ENCODE measurements around the gene IFNGR1. TPM values are rescaled to one million over a fixed set of nuclear protein-coding genes. Genes with fewer than 3 reads are reported as not detected.
"Not testable (repeated sequence)": the region's sequence is repeated elsewhere in the genome, so short reads cannot be mapped to it uniquely, and the experiment has no call there.

IFNGR1 gene
- total RNA-seq, 1 donor from 2014 or later = 70.4 TPM

- DNase-seq (ENCODE audit: low read depth in 2 of 2) = peak in 1 of 2 donors; percentile 43
These were observed 17.6 kb upstream of the IFNGR1 start for GRCh38 chr6:137236581-137237355.

- no peak for DNase-seq (ENCODE audit: low read depth in 2 of 2)
These were observed 16.5 kb upstream of the IFNGR1 start for GRCh38 chr6:137235686-137236085.

DNA sequence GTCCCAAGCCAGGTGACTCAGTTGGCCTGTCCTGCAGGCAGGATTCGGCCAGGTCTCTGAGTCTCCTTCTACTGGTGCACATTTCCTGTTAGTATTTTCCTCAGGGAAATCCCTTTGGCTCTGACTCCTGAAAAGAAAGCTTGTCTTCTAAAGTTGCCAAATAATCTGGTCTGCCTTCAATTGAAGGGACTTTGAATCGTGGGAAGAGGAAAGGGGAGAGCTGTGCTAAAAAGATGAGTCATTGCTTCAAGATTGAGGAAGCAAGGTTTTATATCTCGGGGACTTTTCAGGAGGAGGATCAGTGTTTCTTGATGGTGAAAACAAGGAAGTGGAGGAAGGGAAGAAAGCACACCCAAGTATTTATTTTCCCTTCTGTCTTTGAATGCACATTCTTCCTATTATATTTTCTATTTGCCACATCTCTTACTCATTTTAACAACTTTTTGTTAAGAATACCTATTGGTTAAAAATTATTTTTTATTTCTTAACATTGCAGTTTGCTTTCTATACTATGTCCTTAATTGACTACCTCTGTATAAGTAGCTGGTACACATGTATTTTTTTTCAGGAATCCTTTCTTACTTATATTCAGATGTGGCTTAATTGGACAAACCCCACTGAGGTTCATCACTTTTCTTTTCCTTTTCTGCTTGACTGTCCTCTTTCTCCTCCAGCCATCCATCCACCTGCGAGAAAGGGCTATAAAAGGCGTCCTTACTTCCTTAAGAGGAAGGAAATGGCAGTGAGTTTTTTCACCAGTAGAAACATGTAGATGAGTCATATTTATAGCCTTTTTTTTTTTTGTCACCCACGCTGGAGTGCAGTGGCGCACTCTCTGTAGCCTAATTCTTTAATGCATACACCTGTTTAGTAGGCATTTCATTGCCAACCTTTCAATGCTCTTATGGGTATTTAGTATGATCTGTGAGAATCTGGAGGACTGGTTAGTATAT is 15.0 kb upstream of the IFNGR1 start:
- peak in 1 of 2 donors; percentile 95 for DNase-seq (ENCODE audit: low read depth in 2 of 2)

GRCh38 chr6:137231895-137232294 is 12.7 kb upstream of the IFNGR1 start:
- no peak for DNase-seq (ENCODE audit: low read depth in 2 of 2)

GRCh38 chr6:137230956-137231555 is 11.9 kb upstream of the IFNGR1 start:
- no peak for DNase-seq (ENCODE audit: low read depth in 2 of 2)

DNA sequence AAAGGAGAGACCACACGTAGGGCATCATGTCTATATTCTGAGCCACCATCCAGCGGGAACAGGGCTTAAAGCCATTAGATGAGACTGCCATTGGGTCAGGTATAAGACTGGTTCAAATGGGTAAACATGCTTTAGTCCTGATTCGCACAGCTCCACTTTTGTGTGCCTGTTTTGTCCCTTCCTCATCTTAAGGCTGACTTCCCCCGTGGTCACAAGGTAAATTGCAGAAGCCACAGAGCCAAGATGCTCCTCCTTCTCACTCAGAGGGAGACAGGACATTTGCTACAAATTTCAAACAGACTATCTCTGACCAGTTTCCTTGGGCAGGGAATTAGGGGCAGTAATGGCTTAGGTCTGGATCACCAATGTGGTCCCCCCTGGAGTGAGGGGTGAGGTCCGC is 11.4 kb upstream of the IFNGR1 start:
- no peak for DNase-seq (ENCODE audit: low read depth in 2 of 2)

- DNase-seq (ENCODE audit: low read depth in 2 of 2) = no peak
These were observed 10.0 kb upstream of the IFNGR1 start for GRCh38 chr6:137229075-137229759.

DNA sequence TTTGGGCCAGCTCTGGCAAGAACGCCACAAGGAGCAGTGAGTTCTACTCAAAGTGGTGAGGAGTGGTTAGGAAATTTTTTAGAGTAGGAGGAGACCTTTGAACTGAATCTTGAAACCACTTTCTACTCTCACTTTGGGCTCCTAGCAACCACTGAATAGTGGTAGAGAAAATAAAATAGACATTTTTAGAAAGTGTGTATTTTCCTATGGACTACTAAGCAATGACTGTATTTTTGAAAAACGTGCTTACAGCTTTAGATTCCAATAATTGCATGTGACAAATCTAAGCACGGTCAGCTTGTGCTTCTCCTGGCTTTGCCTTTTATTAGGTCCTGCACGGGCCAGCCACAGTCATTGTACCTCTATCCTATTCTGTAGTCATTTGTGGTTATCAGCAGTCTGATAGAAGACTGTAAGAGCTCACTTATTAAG is 8.7 kb upstream of the IFNGR1 start:
- no peak for DNase-seq (ENCODE audit: low read depth in 2 of 2)

DNA sequence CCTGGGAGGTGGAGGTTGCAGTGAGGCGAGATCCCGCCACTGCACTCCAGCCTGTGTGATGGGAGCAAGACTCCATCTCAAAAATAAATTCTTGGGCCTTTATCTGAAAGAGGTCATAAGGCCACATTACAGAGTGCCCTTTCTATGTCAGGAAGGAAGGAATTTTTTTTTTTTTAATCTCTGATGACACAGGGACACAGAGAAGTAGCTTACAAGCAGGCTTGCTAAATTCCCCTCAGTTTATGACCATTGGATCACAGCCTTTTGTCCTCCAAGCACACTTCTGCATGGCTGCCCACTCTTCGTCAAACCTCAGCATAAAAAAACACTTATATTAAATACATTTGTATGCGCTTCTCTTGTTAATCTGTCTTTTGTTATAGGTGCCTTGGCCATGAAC is 7.5 kb upstream of the IFNGR1 start:
- DNase-seq (ENCODE audit: low read depth in 2 of 2) = no peak

GRCh38 chr6:137224799-137225198 is 5.6 kb upstream of the IFNGR1 start:
- DNase-seq (ENCODE audit: low read depth in 2 of 2) = no peak

GRCh38 chr6:137223370-137224131 is 4.4 kb upstream of the IFNGR1 start:
- peak; percentile 70 to 98 for DNase-seq (ENCODE audit: low read depth in 2 of 2)

GRCh38 chr6:137222381-137222780 is 3.2 kb upstream of the IFNGR1 start:
- peak; percentile 72 to 80 for DNase-seq (ENCODE audit: low read depth in 2 of 2)

DNA sequence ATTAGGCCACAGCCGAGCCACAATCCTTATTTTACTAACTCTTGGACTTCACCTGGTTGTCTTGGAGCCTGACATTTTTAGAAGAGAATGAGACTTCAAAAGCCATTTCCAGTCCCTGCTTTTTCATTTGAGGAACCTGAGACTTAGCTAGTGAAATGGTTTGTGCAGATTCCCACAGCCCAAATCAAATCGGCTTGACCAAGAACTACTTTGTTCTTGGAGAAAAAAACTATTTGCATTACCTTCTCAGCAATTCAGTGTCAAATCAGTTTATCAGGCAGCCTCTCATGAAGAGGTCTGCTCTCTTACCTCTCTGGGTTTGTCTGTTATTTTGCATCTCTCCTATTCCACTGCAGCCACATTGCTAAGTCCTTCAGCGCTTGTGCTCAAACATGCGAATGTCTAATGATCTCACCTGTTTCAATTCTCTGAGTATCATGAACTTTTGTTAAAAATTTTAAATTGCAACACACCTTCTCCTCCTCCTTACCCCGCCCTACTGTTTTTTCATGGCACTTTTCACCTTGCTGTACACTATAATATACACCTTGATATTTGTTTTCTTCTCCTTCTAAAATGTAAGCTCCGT is 573 bp upstream of the IFNGR1 start:
- DNase-seq (ENCODE audit: low read depth in 2 of 2) = no peak

- peak; percentile 46 to 47 for DNase-seq (ENCODE audit: low read depth in 2 of 2)
These were observed 690 bp downstream of the IFNGR1 start for GRCh38 chr6:137218473-137218916.

- DNase-seq (ENCODE audit: low read depth in 2 of 2) = peak; percentile 36 to 39
These were observed 1.2 kb downstream of the IFNGR1 start for GRCh38 chr6:137217801-137218472.

- no peak for DNase-seq (ENCODE audit: low read depth in 2 of 2)
These were observed 2.2 kb downstream of the IFNGR1 start for GRCh38 chr6:137216875-137217553.

- DNase-seq (ENCODE audit: low read depth in 2 of 2) = no peak
These were observed 3.1 kb downstream of the IFNGR1 start for GRCh38 chr6:137216106-137216505.

- DNase-seq (ENCODE audit: low read depth in 2 of 2) = not testable (repeated sequence)
These were observed 3.6 kb downstream of the IFNGR1 start for GRCh38 chr6:137215630-137216029.

DNA sequence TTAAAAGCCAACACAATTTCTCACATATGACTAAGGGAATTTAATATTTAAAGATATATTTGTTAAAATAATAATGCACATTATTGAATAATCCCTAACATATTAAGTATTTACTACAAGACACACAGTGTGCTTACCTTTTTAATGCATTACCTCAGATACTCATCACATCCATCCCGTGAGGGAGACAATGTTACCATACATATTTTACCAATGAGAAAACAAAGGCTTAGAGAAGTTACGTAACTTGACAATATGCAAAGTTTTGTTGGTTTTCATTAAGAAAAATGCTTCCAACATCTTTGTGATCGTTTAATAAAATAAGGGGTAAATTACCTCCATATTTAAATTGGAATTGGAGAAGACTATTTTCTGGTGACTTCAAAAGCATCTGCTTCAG is 4.3 kb downstream of the IFNGR1 start:
- no peak for DNase-seq (ENCODE audit: low read depth in 2 of 2)

Data from lung microvascular endothelial cell (primary cell).